OCI-LY1 (cell line): ENCODE measurements around the gene RCBTB1.

Experiments
- H2AFZ ChIP-seq: fragments of 200-600 bp; sonication (generic), shearing (Covaris generic); 2 replicates; pipeline ENCODE4 v1.6.0; 2014; ENCODE audit warnings: antibody characterized with exemption, mild to moderate bottlenecking, low read length
- H3F3A ChIP-seq: fragments of 200-600 bp; sonication (generic), shearing (Covaris generic); 2 replicates; pipeline ENCODE4 v1.6.0; 2014; ENCODE audit warnings: mild to moderate bottlenecking, antibody characterized with exemption, low read length, moderate library complexity; ENCODE audit not compliant: insufficient read depth
- H3K27ac ChIP-seq: fragments of 200-600 bp; sonication (generic); 2 replicates; pipeline ENCODE4 v1.5.1; 2014; ENCODE audit warnings: low read length, mixed run types, mild to moderate bottlenecking, low read depth; ENCODE audit not compliant: poor library complexity, severe bottlenecking
- H3K27me3 ChIP-seq: fragments of 200-600 bp; sonication (generic); 2 replicates; pipeline ENCODE4 v1.6.0; 2014; ENCODE audit warnings: antibody characterized with exemption, mild to moderate bottlenecking, low read length, moderate library complexity; ENCODE audit not compliant: insufficient read depth
- H3K36me3 ChIP-seq: fragments of 200-600 bp; sonication (generic); 2 replicates; pipeline ENCODE4 v1.6.1; 2014; ENCODE audit warnings: mild to moderate bottlenecking, antibody characterized with exemption, low read length, moderate library complexity, mixed read lengths; ENCODE audit not compliant: insufficient read depth
- H3K4me1 ChIP-seq: fragments of 200-600 bp; sonication (generic); 2 replicates; pipeline ENCODE4 v1.5.1; 2014; ENCODE audit warnings: mild to moderate bottlenecking, low read length, moderate library complexity; ENCODE audit not compliant: insufficient read depth, severe bottlenecking
- H3K4me2 ChIP-seq: fragments of 200-600 bp; sonication (generic), shearing (Covaris generic); 2 replicates; pipeline ENCODE4 v1.6.1; 2014; ENCODE audit warnings: low read length
- H3K4me3 ChIP-seq: fragments of 200-600 bp; sonication (generic); 2 replicates; pipeline ENCODE4 v1.5.1; 2014; ENCODE audit warnings: low read length, low read depth, mild to moderate bottlenecking, mixed read lengths; ENCODE audit not compliant: poor library complexity, severe bottlenecking
- H3K79me2 ChIP-seq: fragments of 200-600 bp; shearing (Covaris generic); 2 replicates; pipeline ENCODE4 v1.6.1; 2016; ENCODE audit warnings: mixed run types, low read length, mixed read lengths; ENCODE audit not compliant: insufficient read depth
- H3K9ac ChIP-seq: fragments of 200-600 bp; sonication (generic), shearing (Covaris generic); 2 replicates; pipeline ENCODE4 v1.6.1; 2014; ENCODE audit warnings: mild to moderate bottlenecking, low read length, mixed read lengths
- H3K9me2 ChIP-seq: fragments of 200-600 bp; sonication (generic), shearing (Covaris generic); 2 replicates; pipeline ENCODE4 v1.6.1; 2014; ENCODE audit warnings: low read depth, mild to moderate bottlenecking, low read length, mixed read lengths
- H3K9me3 ChIP-seq: fragments of 200-600 bp; shearing (Covaris generic); 2 replicates; pipeline ENCODE4 v1.6.1; 2014; ENCODE audit warnings: low read length, mixed read lengths
- H4K20me1 ChIP-seq: fragments of 200-600 bp; sonication (generic), shearing (Covaris generic); 2 replicates; pipeline ENCODE4 v1.6.0; 2016; ENCODE audit warnings: mild to moderate bottlenecking, low read length; ENCODE audit not compliant: insufficient read depth
- EZH2 ChIP-seq: fragments of 200-600 bp; sonication (generic), shearing (Covaris generic); IDR thresholded peaks from 2 replicates; pipeline ENCODE4 v1.8.0; 2017; ENCODE audit warnings: borderline replicate concordance, mixed run types, mild to moderate bottlenecking, antibody characterized with exemption, low read length, moderate library complexity, mixed read lengths
- TF ChIP-seq, protein P1 (sequence below): fragments of 200-600 bp; sonication (generic), shearing (Covaris generic); IDR thresholded peaks from 2 replicates; pipeline ENCODE4 v1.5.1; 2017; ENCODE audit warnings: mild to moderate bottlenecking, antibody characterized with exemption, low read length, moderate library complexity, mixed read lengths

Gene RCBTB1

DNA sequence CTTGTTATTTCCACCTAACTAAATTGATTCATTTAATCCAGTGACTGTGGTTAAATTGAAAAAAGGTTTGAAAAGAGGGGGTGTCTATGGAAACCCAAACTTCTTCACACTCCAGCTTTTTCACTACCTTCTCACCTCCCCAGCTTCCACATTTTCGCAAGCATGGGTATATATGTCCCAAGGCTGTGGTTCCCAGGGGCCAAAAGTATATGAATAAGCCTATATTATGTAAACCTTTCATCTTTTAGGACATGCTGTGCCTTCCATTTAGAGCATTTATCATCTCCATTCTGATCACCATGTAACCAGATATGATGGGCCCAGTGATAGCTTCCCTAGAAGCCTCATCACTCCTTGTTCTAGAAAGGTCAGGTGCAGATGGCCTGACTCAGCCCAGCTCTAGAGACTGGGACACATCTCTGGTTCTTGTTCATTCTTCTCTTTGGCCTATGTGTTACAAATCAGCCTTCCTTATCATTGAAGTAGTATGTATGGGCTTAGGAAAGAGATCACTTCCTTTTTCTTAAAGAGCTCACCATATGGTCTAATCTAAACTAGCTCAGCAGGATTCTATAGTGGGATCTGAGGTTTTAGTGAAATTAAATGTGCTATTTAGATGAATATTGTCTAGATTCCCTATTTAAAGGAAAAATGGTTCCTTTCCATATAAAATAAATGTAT is 23.4 kb upstream of the RCBTB1 start:
- Histone ChIP-seq H3K9me3 (no peaks in the 10 kb centered on the region), H3K4me2 (no peak overlapping the region), H3K4me1 (peaks cover 44% of the 10 kb centered on the region), H3K27me3 (no peaks in the 10 kb centered on the region), H3K9me2 (no peaks in the 10 kb centered on the region), H3K36me3 (no peaks in the 10 kb centered on the region), H3F3A (0 out of 2 replicates have a peak, but pooled peaks cover 3% of the 10 kb centered on the region), H3K4me3 (no peak overlapping the region), H3K9ac (no peak overlapping the region), H4K20me1 (no peaks in the 10 kb centered on the region), H2AFZ (no peak overlapping the region), H3K27ac (no peak overlapping the region), H3K79me2 (no peaks in the 10 kb centered on the region)
- no peak for TF ChIP-seq EZH2
- TF ChIP-seq, protein P1, sequence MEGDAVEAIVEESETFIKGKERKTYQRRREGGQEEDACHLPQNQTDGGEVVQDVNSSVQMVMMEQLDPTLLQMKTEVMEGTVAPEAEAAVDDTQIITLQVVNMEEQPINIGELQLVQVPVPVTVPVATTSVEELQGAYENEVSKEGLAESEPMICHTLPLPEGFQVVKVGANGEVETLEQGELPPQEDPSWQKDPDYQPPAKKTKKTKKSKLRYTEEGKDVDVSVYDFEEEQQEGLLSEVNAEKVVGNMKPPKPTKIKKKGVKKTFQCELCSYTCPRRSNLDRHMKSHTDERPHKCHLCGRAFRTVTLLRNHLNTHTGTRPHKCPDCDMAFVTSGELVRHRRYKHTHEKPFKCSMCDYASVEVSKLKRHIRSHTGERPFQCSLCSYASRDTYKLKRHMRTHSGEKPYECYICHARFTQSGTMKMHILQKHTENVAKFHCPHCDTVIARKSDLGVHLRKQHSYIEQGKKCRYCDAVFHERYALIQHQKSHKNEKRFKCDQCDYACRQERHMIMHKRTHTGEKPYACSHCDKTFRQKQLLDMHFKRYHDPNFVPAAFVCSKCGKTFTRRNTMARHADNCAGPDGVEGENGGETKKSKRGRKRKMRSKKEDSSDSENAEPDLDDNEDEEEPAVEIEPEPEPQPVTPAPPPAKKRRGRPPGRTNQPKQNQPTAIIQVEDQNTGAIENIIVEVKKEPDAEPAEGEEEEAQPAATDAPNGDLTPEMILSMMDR, result no peak

DNA sequence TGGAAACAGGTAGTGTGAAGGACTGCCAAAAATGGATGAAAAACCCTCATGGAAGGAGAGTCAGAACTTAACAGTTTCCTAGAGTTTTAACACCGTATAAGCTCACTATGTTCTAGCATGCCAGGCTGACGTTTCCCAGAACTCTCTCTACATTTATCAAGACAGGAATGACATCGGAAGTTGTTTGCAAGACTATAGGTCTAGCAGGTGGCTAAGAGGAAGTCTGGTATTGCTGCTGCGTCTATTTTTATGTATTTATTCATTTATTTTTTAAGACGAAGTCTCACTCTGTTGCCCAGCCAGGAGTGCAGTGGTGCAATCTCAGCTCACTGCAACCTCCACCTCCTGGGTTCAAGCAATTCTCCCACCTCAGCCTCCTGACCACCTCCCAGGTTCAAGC is 22.4 kb upstream of the RCBTB1 start:
- H3K9me3 ChIP-seq, result no peaks in the 10 kb centered on the region
- no peaks in the 10 kb centered on the region for H3K79me2 ChIP-seq
- no peaks in the 10 kb centered on the region for H3K36me3 ChIP-seq
- no peaks in the 10 kb centered on the region for H4K20me1 ChIP-seq
- H3K4me1 ChIP-seq, result peaks cover 53% of the 10 kb centered on the region
- no peak for TF ChIP-seq EZH2
- TF ChIP-seq, protein P1, result no peak
- no peak overlapping the region for H3K9ac ChIP-seq
- no peak overlapping the region for H2AFZ ChIP-seq
- H3K27me3 ChIP-seq, result no peaks in the 10 kb centered on the region
- H3K27ac ChIP-seq, result peak overlapping the region; percentile 13
- H3F3A ChIP-seq, result 0 out of 2 replicates have a peak, but pooled peaks cover 3% of the 10 kb centered on the region
- no peaks in the 10 kb centered on the region for H3K9me2 ChIP-seq
- no peak overlapping the region for H3K4me2 ChIP-seq
- no peak overlapping the region for H3K4me3 ChIP-seq

GRCh38 chr13:49606747-49607648 is 21.6 kb upstream of the RCBTB1 start:
- TF ChIP-seq, protein P1, result peak; percentile 88
- TF ChIP-seq EZH2, result no peak
- no peaks in the 10 kb centered on the region for H3K9me2 ChIP-seq
- H3K4me1 ChIP-seq, result peaks cover 53% of the 10 kb centered on the region
- H3K4me3 ChIP-seq, result peak overlapping the region; percentile 50
- no peaks in the 10 kb centered on the region for H4K20me1 ChIP-seq
- no peaks in the 10 kb centered on the region for H3K27me3 ChIP-seq
- no peaks in the 10 kb centered on the region for H3K36me3 ChIP-seq
- peak overlapping the region; percentile 99 for H2AFZ ChIP-seq
- H3K79me2 ChIP-seq, result no peaks in the 10 kb centered on the region
- H3K9ac ChIP-seq, result peak overlapping the region; percentile 54
- H3K27ac ChIP-seq, result peak overlapping the region; percentile 57
- H3F3A ChIP-seq, result peaks cover 9% of the 10 kb centered on the region; the same call in 1 of the 2 replicates
- no peaks in the 10 kb centered on the region for H3K9me3 ChIP-seq
- H3K4me2 ChIP-seq, result peak overlapping the region; percentile 76
